ENCODE results near the gene ULK4. TPM values are rescaled to one million over a fixed set of nuclear protein-coding genes. Genes with fewer than 3 reads are reported as not detected.
"Not testable (repeated sequence)": the region's sequence is repeated elsewhere in the genome, so short reads cannot be mapped to it uniquely, and the experiment has no call there.

Gene ULK4
- total and polyA plus RNA-seq, 2 of the 4 experiments (the other 2 are of a cell fraction), result 2.7 to 5.0 TPM

DNA sequence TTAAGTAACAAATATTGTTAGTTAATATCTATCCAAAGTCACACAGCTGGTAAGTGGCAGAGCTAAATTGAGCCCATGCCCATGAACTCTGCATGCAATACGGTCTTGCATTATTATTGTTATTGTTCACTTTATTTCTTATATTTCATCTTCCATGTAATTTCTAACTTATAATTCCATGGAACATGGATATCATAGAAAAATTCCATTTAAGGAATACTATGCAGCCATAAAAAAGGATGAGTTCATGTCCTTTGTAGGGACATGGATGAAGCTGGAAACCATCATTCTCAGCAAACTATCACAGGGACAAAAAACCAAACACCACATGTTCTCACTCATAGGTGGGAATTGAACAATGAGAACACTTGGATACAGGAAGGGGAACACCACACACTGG is 508.3 kb downstream of the ULK4 start:
- H2AFZ ChIP-seq (replicated peaks; ENCODE audit: low read length, poor library complexity); H4K8ac ChIP-seq (ENCODE audit: low read depth in 2 of 2, low read length in 2 of 2); H4K91ac ChIP-seq (ENCODE audit: insufficient read depth, low read depth, low read length); H3K9ac ChIP-seq (ENCODE audit: low read depth, low read length); H4K20me1 ChIP-seq (ENCODE audit: insufficient read depth, low read length); H3K14ac ChIP-seq (replicated peaks; ENCODE audit: low read depth, low read length); in situ Hi-C loops (cut with MboI; ENCODE audit: low sequenced_read_pairs); H2BK5ac ChIP-seq (ENCODE audit: low read depth, low read length, poor library complexity, severe bottlenecking); H3K36me3 ChIP-seq (ENCODE audit: control insufficient read depth, insufficient read depth, low read length); H2AK5ac ChIP-seq (ENCODE audit: low read depth, low read length); intact Hi-C loops (cut with micrococcal nuclease); POLR2A ChIA-PET (ENCODE audit: unreplicated experiment); dilution Hi-C loops (cut with HindIII; ENCODE audit: low sequenced_read_pairs, unreplicated experiment); H3K23ac ChIP-seq (ENCODE audit: low read depth, low read length); H4K5ac ChIP-seq (ENCODE audit: low read depth, low read length); H3K4me2 ChIP-seq (ENCODE audit: low read depth, low read length); H3K27ac ChIP-seq (ENCODE audit: insufficient read depth, low read length); DNase-seq; H2BK15ac ChIP-seq (ENCODE audit: low read depth, low read length); H3K9me3 ChIP-seq (ENCODE audit: control insufficient read depth, insufficient read depth, low read length); ATAC-seq (ENCODE audit: low read depth); H3K9me1 ChIP-seq (ENCODE audit: insufficient read depth, low read length); H2BK120ac ChIP-seq (ENCODE audit: low read depth, low read length); CTCF ChIA-PET; H3K18ac ChIP-seq (ENCODE audit: low read depth, low read length); H3K4ac ChIP-seq (ENCODE audit: low read depth, low read length); BruUV-seq (replicated peaks); H3K79me1 ChIP-seq (ENCODE audit: low read depth in 1 of 2, low read length in 2 of 2); H3K27me3 ChIP-seq (ENCODE audit: control insufficient read depth, insufficient read depth, low read length); H2AK9ac ChIP-seq (replicated peaks; ENCODE audit: low read depth, low read length, poor library complexity); H2BK20ac ChIP-seq (ENCODE audit: low read depth, low read length); H3K56ac ChIP-seq (ENCODE audit: extremely low read depth, insufficient read depth, low read length); H3K4me3 ChIP-seq (ENCODE audit: insufficient read depth, low read depth, low read length); H3K4me1 ChIP-seq (ENCODE audit: control insufficient read depth, insufficient read depth, low read length): not testable (repeated sequence)
- no CpG with 5 or more reads among the region's 1 CpG for WGBS, 2 experiments (ENCODE audit: extremely low coverage in 2 of 2, insufficient read length in 1 of 2)
